ENCODE data around the gene AGBL4. TPM values are rescaled to one million over a fixed set of nuclear protein-coding genes. Genes with fewer than 3 reads are reported as not detected.

The AGBL4 gene
- polyA plus RNA-seq, 1 donor (not counting 4 experiments of a cell fraction or from before 2014, with no cell fraction given): not detected

DNA sequence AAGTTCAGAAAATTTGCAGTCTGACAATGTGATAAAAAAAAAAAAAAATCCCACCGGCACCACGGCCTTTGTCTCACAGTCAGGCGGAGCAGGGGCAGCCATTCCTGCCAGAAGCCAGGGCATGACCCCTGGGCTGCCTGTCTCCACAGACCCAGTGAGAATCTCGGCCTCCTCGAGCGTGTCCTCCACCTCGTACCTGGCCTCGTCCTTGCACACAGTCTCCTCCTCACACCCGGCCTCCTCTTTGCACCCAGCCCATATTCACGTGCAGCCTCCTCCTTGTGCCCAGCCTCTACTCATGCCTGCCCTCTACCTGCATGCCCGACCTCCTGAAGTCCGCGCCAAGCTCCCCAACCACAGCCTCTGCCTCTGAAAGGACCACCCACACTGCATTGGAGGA, 182.0 kb downstream of the AGBL4 start:
- TF ChIP-seq, protein P1, sequence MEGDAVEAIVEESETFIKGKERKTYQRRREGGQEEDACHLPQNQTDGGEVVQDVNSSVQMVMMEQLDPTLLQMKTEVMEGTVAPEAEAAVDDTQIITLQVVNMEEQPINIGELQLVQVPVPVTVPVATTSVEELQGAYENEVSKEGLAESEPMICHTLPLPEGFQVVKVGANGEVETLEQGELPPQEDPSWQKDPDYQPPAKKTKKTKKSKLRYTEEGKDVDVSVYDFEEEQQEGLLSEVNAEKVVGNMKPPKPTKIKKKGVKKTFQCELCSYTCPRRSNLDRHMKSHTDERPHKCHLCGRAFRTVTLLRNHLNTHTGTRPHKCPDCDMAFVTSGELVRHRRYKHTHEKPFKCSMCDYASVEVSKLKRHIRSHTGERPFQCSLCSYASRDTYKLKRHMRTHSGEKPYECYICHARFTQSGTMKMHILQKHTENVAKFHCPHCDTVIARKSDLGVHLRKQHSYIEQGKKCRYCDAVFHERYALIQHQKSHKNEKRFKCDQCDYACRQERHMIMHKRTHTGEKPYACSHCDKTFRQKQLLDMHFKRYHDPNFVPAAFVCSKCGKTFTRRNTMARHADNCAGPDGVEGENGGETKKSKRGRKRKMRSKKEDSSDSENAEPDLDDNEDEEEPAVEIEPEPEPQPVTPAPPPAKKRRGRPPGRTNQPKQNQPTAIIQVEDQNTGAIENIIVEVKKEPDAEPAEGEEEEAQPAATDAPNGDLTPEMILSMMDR (optimal IDR thresholded peaks at IDR 0.05 in 1 of 3, IDR thresholded peaks at IDR 0.05 in 1 of 3, conservative IDR thresholded peaks at IDR 0.05 in 1 of 3; ENCODE audit: extremely low read depth in 1 of 3, insufficient read depth in 2 of 3, low read length in 3 of 3): no peak
- no peak for TF ChIP-seq EZH2 (IDR thresholded peaks at IDR 0.05; ENCODE audit: low read length)
- no peaks in the 10 kb centered on the region for H3K27me3 ChIP-seq (ENCODE audit: control insufficient read depth, extremely low read depth, insufficient read depth, low read length)
- H3K79me2 ChIP-seq (ENCODE audit: control insufficient read depth, insufficient read depth, low read length): no peaks in the 10 kb centered on the region
- H3K27ac ChIP-seq (ENCODE audit: control insufficient read depth, insufficient read depth, low read length): no peak overlapping the region
- H3K36me3 ChIP-seq (ENCODE audit: control insufficient read depth in 2 of 2, extremely low read depth in 1 of 2, insufficient read depth in 2 of 2, low read length in 2 of 2): no peaks in the 10 kb centered on the region
- DNase-seq (ENCODE audit: low read depth, low spot score) (no peak), FAIRE-seq (no peak)
- no peak overlapping the region for H2AFZ ChIP-seq (ENCODE audit: control insufficient read depth, low read length)
- H3K9ac ChIP-seq (ENCODE audit: control insufficient read depth, extremely low read depth, insufficient read depth, low read length): no peak overlapping the region
- H4K20me1 ChIP-seq (ENCODE audit: control insufficient read depth, extremely low read depth, insufficient read depth, low read length): no peaks in the 10 kb centered on the region
- no peaks in the 10 kb centered on the region for H3K4me1 ChIP-seq (ENCODE audit: control insufficient read depth, extremely low read depth, insufficient read depth, low read length)
- H3K4me3 ChIP-seq (ENCODE audit: control insufficient read depth in 2 of 3, extremely low read depth in 1 of 3, insufficient read depth in 2 of 3, low read depth in 1 of 3, low read length in 3 of 3): no peak overlapping the region
- dilution Hi-C loops (cut with MboI; ENCODE audit: extremely low pct_ligation_motif_present, low sequenced_read_pairs): no loop called here
- H3K9me3 ChIP-seq (ENCODE audit: control insufficient read depth, low read depth, low read length): peaks cover 5% of the 10 kb centered on the region
- no peak overlapping the region for H3K4me2 ChIP-seq (ENCODE audit: control insufficient read depth, extremely low read depth, insufficient read depth, low read depth, low read length)
- H3K9me1 ChIP-seq (ENCODE audit: control insufficient read depth, extremely low read depth, insufficient read depth, low read length): no peaks in the 10 kb centered on the region

DNA sequence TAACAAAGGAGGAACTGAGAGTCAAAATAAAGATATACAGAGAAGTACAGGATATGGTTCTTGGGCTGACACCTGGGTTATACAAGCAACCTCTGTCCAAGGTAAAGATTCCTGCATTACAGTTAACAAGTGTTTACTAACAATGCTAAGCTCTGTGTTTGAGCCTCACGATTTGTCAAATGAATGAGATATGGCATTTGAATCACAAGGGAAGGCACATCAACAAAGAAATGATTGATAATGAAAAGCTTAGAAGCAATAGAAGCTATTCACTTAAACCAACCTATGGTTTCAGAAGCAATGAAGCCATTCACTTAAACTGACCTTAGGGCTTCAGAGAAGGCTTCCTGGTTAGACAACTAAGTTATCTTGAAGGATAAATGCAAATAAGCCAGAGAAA, 199.5 kb downstream of the AGBL4 start:
- no peak for FAIRE-seq
- dilution Hi-C loops (cut with MboI; ENCODE audit: extremely low pct_ligation_motif_present, low sequenced_read_pairs): no loop called here

More for the DNA sequence above, 199.5 kb downstream of the AGBL4 start:
- H3K4me3 ChIP-seq (ENCODE audit: control insufficient read depth in 2 of 3, extremely low read depth in 1 of 3, insufficient read depth in 2 of 3, low read depth in 1 of 3, low read length in 3 of 3): no peak overlapping the region
- H3K9me3 ChIP-seq (ENCODE audit: control insufficient read depth, low read depth, low read length): no peaks in the 10 kb centered on the region
- no peaks in the 10 kb centered on the region for H3K4me1 ChIP-seq (ENCODE audit: control insufficient read depth, extremely low read depth, insufficient read depth, low read length)
- no peaks in the 10 kb centered on the region for H3K79me2 ChIP-seq (ENCODE audit: control insufficient read depth, insufficient read depth, low read length)
- no peaks in the 10 kb centered on the region for H3K9me1 ChIP-seq (ENCODE audit: control insufficient read depth, extremely low read depth, insufficient read depth, low read length)
- no peaks in the 10 kb centered on the region for H3K36me3 ChIP-seq (ENCODE audit: control insufficient read depth in 2 of 2, extremely low read depth in 1 of 2, insufficient read depth in 2 of 2, low read length in 2 of 2)
- DNase-seq (ENCODE audit: low read depth, low spot score): no peak
- no peak overlapping the region for H2AFZ ChIP-seq (ENCODE audit: control insufficient read depth, low read length)
- H3K4me2 ChIP-seq (ENCODE audit: control insufficient read depth, extremely low read depth, insufficient read depth, low read depth, low read length): no peak overlapping the region
- H3K9ac ChIP-seq (ENCODE audit: control insufficient read depth, extremely low read depth, insufficient read depth, low read length): no peak overlapping the region
- H3K27me3 ChIP-seq (ENCODE audit: control insufficient read depth, extremely low read depth, insufficient read depth, low read length): no peaks in the 10 kb centered on the region
- TF ChIP-seq, protein P1 (optimal IDR thresholded peaks at IDR 0.05 in 1 of 3, IDR thresholded peaks at IDR 0.05 in 1 of 3, conservative IDR thresholded peaks at IDR 0.05 in 1 of 3; ENCODE audit: extremely low read depth in 1 of 3, insufficient read depth in 2 of 3, low read length in 3 of 3): no peak
- TF ChIP-seq EZH2 (IDR thresholded peaks at IDR 0.05; ENCODE audit: low read length): no peak
- no peak overlapping the region for H3K27ac ChIP-seq (ENCODE audit: control insufficient read depth, insufficient read depth, low read length)
- no peaks in the 10 kb centered on the region for H4K20me1 ChIP-seq (ENCODE audit: control insufficient read depth, extremely low read depth, insufficient read depth, low read length)

All from keratinocyte (primary cell).